Activated naive CD4-positive, alpha-beta T cell treated with anti-CD3 and anti-CD28 coated beads, Interleukin-2, amount 50 U/mL, for 16 hours (primary cell): ENCODE measurements around the gene GPC3.
"Not testable (repeated sequence)": the region's sequence is repeated elsewhere in the genome, so short reads cannot be mapped to it uniquely, and the experiment has no call there.

Experiments
- DNase-seq: peaks from one replicate; pipeline ENCODE4 v3.0.0-alpha.2; 2020

Gene GPC3

DNA sequence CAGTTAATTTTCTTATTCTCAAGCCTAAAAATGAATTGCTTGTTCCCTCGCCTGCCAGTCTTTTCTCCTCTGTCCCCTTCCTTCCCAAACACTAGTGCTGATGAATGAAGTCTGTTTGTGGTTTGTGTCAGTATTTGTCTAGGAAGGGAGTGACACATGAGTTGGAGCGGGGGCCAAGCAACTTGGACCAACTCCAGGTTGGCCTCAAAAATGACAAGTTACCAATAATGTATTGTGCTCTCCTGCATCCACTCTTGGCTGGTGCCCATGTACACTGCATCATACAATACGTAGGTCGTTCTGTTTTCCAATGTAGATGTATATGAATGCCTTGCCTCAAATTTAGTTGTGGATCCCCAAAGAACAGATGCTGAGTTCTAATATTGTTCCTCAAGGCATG is 347.1 kb downstream of the GPC3 start:
- DNase-seq = no peak

- no peak for DNase-seq
Measured at GRCh38 chrX:133637765-133638164, 347.6 kb downstream of the GPC3 start.

GRCh38 chrX:133636009-133636408 is 349.4 kb downstream of the GPC3 start:
- no peak for DNase-seq

DNA sequence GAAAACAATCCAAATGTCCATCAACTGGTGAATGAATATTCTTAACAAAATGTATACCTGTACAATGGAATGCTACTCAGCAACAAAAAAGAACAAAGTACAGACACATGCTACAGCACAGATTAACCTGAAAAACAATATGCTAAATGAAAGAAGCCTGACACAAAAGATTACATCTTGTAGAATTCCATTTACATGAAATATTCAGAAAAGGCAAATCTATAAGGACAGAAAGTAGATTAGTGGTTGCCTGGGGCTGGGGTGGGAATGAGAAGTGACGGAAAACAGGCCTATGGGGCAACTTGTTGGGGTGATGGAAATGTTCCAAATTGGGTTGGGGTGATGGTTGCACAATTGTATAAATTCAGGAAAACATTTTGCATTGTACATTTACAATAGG is 351.0 kb downstream of the GPC3 start:
- no peak for DNase-seq

DNA sequence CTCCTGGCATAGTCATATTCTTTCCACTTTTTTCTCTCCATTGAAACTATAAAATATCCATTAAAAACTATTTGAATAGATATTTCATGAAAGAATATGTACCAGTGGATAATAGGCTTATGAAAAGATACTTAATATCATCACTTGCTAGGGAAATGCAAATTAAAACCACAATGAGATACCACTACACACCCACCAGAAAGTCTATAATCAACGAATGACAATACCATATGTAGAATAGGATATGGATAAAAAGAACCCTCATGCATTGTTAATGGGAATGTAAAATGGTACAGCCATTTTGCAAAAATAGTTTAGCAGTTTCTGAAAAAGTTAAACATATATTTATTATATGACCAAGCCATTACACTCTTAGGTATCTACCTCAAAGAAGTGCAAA is 351.4 kb downstream of the GPC3 start:
- DNase-seq = no peak

DNA sequence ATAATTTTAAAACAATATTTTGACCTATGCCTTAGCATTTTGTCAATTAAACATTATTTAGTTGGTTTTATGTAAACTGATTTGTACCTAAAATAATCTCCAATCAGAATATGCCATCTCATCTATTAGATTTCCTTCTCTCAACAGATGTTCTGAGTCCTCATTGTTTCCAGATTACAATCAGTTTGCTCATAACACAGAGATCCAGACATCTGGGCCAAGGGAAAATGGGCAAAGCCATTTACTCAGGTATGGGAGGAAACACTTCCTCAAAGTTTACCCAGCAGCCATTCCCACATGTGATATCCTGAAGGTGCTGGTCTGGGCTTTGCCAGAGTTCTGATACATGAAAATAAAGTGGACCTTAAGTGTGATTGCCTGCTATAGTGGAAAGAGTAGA is 352.2 kb downstream of the GPC3 start:
- no peak for DNase-seq

- DNase-seq = no peak
Measured at GRCh38 chrX:133630362-133630761, 355.0 kb downstream of the GPC3 start.

GRCh38 chrX:133627673-133628072 is 357.7 kb downstream of the GPC3 start:
- no peak for DNase-seq

DNA sequence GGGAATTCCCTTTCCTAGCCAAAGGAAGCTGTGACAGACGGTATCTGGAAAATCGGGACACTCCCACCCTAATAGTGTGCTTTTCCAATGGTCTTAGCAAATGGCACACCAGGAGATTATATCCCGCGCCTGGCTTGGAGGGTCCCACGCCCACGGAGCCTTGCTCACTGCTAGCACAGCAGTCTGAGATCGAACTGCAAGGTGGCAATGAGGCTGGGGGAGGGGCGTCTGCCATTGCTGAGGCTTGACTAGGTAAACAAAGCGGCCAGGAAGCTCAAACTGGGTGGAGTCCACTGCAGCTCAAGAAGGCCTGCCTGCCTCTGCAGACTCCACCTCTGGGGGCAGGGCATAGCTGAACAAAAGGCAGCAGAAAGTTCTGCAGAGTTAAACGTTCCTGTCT is 364.0 kb downstream of the GPC3 start:
- DNase-seq = not testable (repeated sequence)

DNA sequence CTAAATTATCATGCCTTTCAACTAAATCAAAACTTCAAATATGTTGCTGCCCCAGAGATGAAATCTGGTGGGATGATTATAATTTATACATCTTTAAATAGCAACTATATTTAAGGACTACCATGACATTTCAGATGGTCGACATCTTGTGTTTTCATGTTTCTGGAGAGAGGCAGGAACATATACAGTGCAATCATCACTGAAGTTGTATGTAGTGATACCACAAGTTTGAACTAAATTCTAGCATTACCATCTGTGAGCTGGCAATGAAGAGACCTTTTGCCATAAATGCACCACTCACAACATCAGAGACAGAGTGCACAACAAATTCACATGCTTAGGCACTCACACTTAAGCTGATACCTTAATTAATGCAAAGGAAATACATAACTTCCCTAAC is 373.7 kb downstream of the GPC3 start:
- no peak for DNase-seq

- no peak for DNase-seq
Measured at GRCh38 chrX:133610056-133610455, 375.3 kb downstream of the GPC3 start.

DNA sequence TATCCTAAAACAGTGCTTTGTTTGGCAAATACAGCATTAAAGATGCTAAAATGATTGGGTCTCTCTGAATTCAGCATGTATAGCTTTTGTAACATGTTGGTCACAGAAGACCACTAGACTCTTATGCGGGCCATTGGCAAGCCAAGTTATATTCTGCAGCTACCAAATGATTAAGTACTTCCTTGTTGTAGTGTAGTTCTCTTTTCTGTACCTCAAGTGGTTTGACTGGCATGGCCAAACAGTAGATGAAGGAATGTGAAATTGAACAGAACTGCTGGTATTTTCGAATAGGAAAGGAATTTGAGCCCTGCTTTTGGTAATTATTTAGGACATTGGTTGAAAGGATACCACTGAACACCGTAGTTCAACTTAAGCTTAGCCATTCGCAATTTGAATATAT is 376.2 kb downstream of the GPC3 start:
- DNase-seq = no peak

- DNase-seq = no peak
Measured at GRCh38 chrX:133608406-133608805, 377.0 kb downstream of the GPC3 start.

GRCh38 chrX:133607419-133608348 is 377.7 kb downstream of the GPC3 start:
- no peak for DNase-seq

DNA sequence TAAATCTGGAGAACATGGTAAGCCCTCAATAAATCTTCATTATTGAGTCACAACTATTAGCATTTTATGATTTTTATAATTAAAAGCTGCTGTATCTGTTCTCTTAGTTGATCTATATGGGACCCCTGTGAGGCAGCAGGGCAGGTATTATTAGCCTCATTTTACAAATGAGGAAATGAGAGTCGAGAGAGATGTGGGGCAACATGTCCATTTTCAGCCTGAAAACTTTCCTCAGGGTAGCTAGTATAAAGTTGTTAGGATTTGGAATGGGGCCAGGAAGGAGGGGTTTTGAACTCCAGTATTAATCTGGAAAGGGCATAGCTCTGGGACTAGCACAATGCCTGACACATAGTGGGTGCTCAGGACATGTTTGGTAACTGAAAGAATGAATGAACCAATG is 378.4 kb downstream of the GPC3 start:
- DNase-seq = no peak

- no peak for DNase-seq
Measured at GRCh38 chrX:133604801-133605200, 380.6 kb downstream of the GPC3 start.

GRCh38 chrX:133602881-133603280 is 382.5 kb downstream of the GPC3 start:
- no peak for DNase-seq

DNA sequence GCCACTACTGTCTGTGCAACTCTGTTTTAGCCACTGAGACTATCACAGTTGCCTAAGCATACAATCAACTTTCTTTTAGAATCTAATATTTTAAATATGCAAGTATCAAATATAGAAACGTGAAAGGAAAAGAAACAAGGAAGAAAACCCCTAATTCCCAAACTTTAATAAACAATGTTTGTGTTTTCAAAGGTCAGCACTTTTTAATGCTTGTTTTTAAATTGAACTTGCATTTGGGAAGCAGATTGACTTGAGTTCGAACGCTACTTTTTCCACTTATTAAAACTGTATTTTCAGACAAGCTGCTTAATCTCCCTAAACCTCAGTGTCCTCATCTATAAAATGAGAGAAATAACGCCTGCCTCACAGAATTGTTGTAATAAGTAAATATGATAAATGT is 384.3 kb downstream of the GPC3 start:
- no peak for DNase-seq

DNA sequence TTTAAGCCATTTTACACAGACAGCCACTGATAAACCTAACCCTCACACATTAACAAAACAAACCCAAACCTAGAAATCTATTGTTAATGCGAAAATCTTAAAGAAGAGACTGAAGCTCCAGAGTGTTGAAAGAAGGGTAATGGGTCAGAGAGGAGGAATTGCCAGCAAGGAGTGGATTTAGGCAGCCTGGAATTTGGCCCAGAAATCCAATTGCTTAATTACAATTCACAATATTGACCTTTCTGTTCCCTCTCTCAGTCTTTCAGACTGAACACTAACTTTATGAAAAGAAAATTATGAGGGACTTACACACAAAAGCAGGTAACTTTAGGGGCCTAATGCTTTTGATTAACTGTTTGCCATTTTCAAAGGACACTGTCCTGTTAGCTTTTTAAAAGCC is 384.9 kb downstream of the GPC3 start:
- no peak for DNase-seq

DNA sequence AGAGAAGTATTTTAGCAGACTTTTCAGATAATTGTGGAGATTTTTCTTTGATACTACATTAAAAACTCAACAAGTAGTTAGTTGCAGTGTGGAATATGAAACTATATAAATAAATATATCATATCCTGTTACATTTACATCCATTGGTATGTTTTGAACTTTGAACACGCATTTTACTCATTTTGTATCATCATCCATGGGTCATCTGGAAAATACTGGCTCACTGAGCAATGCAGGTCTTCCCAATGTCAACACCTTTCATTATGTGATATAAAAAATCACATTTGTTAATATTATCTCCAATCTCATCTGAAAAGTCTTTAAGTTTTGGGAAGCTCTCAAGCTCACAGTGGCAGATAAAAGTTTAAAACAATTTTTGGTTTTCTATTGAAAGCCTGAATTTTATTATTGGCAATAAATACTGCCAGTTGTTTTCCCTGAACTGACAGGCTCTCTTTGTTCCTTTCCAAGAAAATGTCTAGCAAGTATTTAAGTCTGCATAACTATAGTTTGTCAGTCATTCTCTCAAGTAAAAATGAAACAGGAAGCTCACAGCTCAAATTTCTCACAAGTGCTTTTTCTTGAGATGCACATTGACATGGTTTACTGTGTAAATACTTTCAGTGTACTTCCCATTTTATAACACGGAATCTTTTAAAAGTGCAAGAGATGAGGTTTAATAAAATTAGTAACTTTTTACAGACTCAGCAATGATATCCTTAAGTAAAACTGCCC is 386.6 kb downstream of the GPC3 start:
- DNase-seq = no peak

DNA sequence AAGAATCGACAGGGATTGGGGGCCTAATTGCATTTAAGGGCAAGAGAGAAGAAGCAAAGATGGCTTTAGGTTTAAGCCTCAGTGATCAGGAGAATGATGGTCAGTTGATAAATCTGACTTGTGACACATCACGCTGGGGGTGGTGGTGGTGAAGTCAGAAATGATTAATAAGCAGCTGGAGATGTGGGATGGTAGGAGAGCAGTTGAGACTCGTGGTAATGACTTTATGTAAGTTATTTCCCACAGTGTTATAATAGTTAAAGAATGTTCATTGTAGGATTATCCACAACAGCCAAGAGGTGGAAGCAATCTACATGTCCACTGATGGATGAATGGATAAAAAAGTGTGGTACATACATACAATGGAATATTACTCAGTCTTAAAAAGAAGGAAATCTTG is 391.2 kb downstream of the GPC3 start:
- DNase-seq = no peak

DNA sequence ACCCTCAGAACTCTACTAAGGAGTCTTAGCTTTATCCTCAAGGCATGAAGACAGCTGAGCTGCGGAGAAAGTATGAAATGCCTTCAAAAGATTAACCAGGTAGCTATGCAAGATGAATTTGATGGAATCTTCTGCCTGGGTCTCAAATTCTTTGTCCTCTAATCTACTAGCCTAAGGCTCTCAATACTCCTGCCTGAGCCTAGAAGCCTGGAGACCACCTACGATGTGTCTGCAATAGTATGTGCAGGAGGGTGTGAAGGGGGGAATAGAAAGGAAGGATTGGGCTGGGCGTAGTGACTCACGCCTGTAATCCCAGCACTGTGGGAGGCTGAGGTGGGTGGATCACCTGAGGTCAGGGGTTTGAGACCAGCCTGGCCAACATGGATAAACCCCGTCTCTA is 391.9 kb downstream of the GPC3 start:
- DNase-seq = no peak

DNA sequence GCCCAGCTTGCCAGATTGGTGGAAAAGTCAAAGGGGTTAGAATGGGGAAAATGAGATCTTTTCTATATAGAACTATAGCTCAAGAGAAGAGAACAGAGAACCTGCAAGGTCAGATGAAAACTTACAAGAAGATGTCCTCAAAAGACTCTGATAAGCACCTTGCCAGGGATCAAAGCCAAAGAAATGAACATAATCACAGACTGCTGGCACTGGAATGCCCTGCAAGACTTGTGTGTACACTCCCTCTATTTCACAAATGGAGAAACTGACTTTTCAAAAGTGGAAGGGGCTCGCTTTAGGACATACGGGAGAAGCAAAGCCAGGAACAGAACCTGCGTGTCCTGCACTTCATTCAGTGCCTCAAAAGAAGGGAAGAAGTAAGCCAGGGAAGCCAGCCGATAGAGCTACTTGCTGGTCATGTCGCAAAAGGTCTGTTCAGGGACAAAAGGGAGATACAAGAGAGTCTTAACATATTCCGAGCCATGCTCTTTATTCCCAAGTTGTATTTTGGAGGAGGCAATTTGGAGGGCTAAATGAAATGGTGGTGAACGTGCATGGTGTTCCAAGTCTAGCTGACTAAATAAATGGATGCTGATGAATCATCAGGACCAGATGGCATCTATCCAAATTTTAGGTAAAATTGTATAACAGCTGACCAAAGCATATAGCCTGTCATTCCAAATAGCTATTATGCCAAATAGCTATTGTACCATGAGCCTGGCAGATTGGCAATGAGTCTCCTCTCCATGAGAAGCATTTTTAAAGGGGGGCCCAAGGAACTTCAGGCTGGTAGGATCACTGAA is 394.5 kb downstream of the GPC3 start:
- no peak for DNase-seq

- no peak for DNase-seq
Measured at GRCh38 chrX:133588827-133589226, 396.6 kb downstream of the GPC3 start.
